Endothelial cell (in vitro differentiated cells): ENCODE measurements around the gene LRRN2. TPM values are rescaled to one million over a fixed set of nuclear protein-coding genes. Genes with fewer than 3 reads are reported as not detected.

Experiments used
- DNase-seq: peaks from one replicate; pipeline ENCODE4 v3.0.0; 2021; ENCODE audit warnings: low spot score
- H3K27ac Mint-ChIP-seq: one replicate; pipeline ENCODE4 v1.8.0; 2021; ENCODE audit warnings: mixed read lengths, inconsistent platforms; ENCODE audit not compliant: unreplicated experiment
- H3K27me3 Mint-ChIP-seq: one replicate; pipeline ENCODE4 v1.8.0; 2021; ENCODE audit warnings: mild to moderate bottlenecking, moderate library complexity, mixed read lengths, inconsistent platforms; ENCODE audit not compliant: unreplicated experiment
- H3K36me3 Mint-ChIP-seq: one replicate; pipeline ENCODE4 v1.8.0; 2021; ENCODE audit warnings: mild to moderate bottlenecking, low read depth, mixed read lengths, inconsistent platforms; ENCODE audit not compliant: unreplicated experiment
- H3K4me1 Mint-ChIP-seq: one replicate; pipeline ENCODE4 v1.8.0; 2021; ENCODE audit warnings: mild to moderate bottlenecking, mixed read lengths, inconsistent platforms; ENCODE audit not compliant: unreplicated experiment
- H3K4me3 Mint-ChIP-seq: one replicate; pipeline ENCODE4 v1.8.0; 2021; ENCODE audit warnings: mild to moderate bottlenecking, mixed read lengths, inconsistent platforms; ENCODE audit not compliant: unreplicated experiment
- H3K9me3 Mint-ChIP-seq: one replicate; pipeline ENCODE4 v1.8.0; 2021; ENCODE audit warnings: mixed read lengths, inconsistent platforms; ENCODE audit not compliant: unreplicated experiment
- total RNA-seq: library from RNA; stranded (reverse); fragmentation: NEBNext Ultra II Directional; extraction: Animal tissue kit (Norgen Biotek cat#: 25700); gene quantifications from one replicate; pipeline ENCODE4 v1.2.1, GENCODE V29; 2021; ENCODE audit not compliant: unreplicated experiment
- TF ChIP-seq, protein P1 (sequence below): fragments of 200-600 bp; sonication (generic); IDR thresholded peaks from one replicate; pipeline ENCODE4 v1.5.0; 2021; ENCODE audit warnings: antibody characterized with exemption; ENCODE audit not compliant: unreplicated experiment

The LRRN2 gene
- total RNA-seq, 1 donor from 2014 or later = 71.1 TPM

DNA sequence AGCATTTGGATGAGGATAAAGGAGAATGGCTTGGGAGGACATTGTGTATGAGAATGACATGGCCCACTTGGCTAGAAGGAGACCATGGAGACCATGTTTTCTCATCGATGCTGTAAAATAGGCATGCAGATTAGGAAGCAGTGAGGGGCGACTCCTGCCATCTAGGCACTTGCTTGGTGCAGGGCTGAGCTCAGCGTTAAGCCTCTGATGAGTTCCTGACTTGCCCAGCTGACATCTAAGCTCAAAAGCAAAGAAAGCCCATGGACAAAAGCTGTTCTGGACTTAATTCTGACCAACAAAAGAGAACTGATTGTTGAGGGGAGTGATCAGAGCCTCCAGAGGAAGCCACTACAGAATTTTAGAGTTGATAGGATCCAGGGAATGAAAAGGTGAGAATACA is 74.5 kb downstream of the LRRN2 start:
- TF ChIP-seq, protein P1, sequence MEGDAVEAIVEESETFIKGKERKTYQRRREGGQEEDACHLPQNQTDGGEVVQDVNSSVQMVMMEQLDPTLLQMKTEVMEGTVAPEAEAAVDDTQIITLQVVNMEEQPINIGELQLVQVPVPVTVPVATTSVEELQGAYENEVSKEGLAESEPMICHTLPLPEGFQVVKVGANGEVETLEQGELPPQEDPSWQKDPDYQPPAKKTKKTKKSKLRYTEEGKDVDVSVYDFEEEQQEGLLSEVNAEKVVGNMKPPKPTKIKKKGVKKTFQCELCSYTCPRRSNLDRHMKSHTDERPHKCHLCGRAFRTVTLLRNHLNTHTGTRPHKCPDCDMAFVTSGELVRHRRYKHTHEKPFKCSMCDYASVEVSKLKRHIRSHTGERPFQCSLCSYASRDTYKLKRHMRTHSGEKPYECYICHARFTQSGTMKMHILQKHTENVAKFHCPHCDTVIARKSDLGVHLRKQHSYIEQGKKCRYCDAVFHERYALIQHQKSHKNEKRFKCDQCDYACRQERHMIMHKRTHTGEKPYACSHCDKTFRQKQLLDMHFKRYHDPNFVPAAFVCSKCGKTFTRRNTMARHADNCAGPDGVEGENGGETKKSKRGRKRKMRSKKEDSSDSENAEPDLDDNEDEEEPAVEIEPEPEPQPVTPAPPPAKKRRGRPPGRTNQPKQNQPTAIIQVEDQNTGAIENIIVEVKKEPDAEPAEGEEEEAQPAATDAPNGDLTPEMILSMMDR = no peak
- H3K9me3 Mint-ChIP-seq = no peaks in the 10 kb centered on the region
- H3K4me1 Mint-ChIP-seq = peaks cover 7% of the 10 kb centered on the region
- H3K27me3 Mint-ChIP-seq = peaks cover 10% of the 10 kb centered on the region
- H3K4me3 Mint-ChIP-seq = no peak overlapping the region
- no peak overlapping the region for H3K27ac Mint-ChIP-seq
- no peak for DNase-seq
- H3K36me3 Mint-ChIP-seq = no peaks in the 10 kb centered on the region

DNA sequence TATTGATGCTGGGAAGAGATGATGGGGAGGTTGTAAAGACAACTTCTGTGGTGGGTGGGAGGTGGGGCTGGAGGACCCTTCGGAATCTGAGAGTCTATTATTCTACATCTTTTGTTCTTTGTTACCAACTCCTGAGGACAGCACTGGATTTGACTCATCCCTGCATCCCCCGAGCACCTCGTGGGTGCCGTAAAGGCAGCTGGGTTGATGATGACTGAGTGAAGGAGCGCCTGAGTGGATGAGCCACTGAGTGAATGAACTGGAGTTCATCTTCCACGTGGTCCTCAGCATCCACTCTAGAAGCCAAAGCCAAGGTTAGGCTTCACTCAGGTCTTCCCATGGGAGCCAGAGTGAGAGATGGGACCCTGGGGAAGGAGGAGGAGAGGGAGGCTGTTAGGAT is 77.6 kb downstream of the LRRN2 start:
- no peak overlapping the region for H3K27ac Mint-ChIP-seq
- H3K9me3 Mint-ChIP-seq = no peaks in the 10 kb centered on the region
- peaks cover 10% of the 10 kb centered on the region for H3K4me1 Mint-ChIP-seq
- no peak for DNase-seq
- H3K36me3 Mint-ChIP-seq = no peaks in the 10 kb centered on the region
- H3K4me3 Mint-ChIP-seq = no peak overlapping the region
- peaks cover 13% of the 10 kb centered on the region for H3K27me3 Mint-ChIP-seq
- TF ChIP-seq, protein P1 = no peak

DNA sequence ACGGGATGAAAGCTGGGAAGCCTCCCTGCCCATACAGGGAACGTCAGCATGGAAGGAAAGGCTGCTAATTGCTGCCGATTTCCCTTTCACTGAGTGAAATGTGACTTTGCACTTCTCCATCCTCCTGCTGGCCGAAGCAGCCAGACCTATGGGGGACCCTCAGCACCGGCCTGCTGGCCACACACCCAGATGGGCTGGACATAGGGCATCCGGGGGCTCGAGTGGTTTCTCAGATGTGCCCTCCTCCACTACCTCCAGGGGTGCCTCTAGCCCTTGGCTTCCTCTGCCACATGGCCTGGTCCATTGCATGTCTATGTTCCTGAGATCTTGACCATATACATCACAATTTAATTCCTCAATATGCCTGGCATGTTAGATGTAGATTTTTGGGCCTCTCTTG is 79.7 kb downstream of the LRRN2 start:
- Mint-ChIP-seq H3K36me3 (no peaks in the 10 kb centered on the region), H3K4me1 (peaks cover 11% of the 10 kb centered on the region), H3K9me3 (no peaks in the 10 kb centered on the region), H3K27ac (no peak overlapping the region), H3K27me3 (peaks cover 11% of the 10 kb centered on the region), H3K4me3 (no peak overlapping the region)
- TF ChIP-seq, protein P1 = no peak
- no peak for DNase-seq

DNA sequence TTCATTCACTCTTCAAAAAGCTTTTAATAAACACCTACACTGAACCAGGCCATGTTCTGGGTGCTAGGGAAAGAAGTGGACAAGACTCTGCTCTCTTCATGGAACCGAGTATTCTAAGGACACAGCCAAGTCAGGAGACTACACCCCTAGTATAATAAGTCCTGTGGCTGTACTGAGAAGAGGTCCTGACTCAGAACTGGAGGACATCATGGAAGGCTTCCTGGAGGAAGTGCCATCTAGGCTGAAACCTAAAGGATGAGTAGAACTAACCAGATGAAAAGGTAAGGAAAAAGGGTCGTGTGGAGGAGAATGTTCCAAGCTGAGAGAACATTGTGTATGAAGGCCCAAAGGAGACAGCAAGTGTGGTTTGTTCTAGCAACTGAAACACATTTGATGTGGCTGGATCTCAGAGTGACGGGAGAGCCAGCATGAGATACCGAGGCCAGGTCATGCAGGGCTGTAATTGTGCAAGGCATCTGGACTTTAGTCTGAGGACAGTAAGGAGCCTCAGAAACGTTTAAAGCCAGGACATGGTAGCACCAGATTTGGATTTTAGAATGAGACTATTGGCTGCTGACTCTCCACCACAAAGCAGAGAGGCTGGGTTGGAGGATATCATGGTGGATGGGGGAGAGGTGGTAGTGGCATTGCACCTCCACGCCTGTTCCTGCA is 82.5 kb downstream of the LRRN2 start:
- Mint-ChIP-seq H3K4me3 (no peak overlapping the region), H3K4me1 (peaks cover 11% of the 10 kb centered on the region), H3K27me3 (peaks cover 11% of the 10 kb centered on the region), H3K9me3 (no peaks in the 10 kb centered on the region), H3K27ac (no peak overlapping the region), H3K36me3 (no peaks in the 10 kb centered on the region)
- TF ChIP-seq, protein P1 = no peak
- no peak for DNase-seq

DNA sequence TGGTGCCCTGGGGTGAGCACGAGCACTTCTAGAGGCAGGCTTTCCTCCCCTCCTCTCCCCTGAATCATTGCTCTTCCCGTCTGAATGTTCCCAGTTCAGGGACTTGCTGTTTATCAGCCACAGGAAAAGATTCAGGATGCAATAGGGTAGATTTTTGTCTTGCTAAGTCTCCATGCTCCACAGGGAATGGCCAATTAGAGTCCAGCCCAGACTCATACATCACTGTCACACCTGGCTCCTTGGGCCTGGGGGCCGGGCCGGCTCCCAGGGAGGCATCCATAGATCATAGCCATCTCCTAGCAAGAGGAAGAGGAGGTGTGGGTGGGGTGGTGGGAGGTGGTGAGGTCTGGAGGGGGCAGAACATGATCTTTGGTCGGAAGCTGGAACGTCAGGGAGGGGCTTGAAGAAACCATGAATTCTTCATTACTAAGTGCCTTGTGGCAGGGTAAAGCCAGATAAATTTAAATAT is 83.4 kb downstream of the LRRN2 start:
- H3K9me3 Mint-ChIP-seq = no peaks in the 10 kb centered on the region
- no peak overlapping the region for H3K4me3 Mint-ChIP-seq
- peaks cover 6% of the 10 kb centered on the region for H3K27me3 Mint-ChIP-seq
- peaks cover 11% of the 10 kb centered on the region for H3K4me1 Mint-ChIP-seq
- no peaks in the 10 kb centered on the region for H3K36me3 Mint-ChIP-seq
- DNase-seq = no peak
- TF ChIP-seq, protein P1 = no peak
- H3K27ac Mint-ChIP-seq = no peak overlapping the region
